ENCODE measurements around the gene SPPL2B. TPM values are rescaled to one million over a fixed set of nuclear protein-coding genes. Genes with fewer than 3 reads are reported as not detected.

The SPPL2B gene
- total RNA-seq, 1 experiment from 2014 or later, result 9.3 TPM

GRCh38 chr19:2323707-2324106 is 4.8 kb upstream of the SPPL2B start:
- no peak for DNase-seq (ENCODE audit: low spot score)

GRCh38 chr19:2324220-2324948 is 4.1 kb upstream of the SPPL2B start:
- DNase-seq (ENCODE audit: low spot score), result no peak

- no peak for DNase-seq (ENCODE audit: low spot score)
These were observed 3.0 kb upstream of the SPPL2B start for GRCh38 chr19:2325281-2326046.

- no peak for DNase-seq (ENCODE audit: low spot score)
These were observed 1.7 kb upstream of the SPPL2B start for GRCh38 chr19:2326699-2327360.

GRCh38 chr19:2327773-2328400 is 597 bp upstream of the SPPL2B start:
- DNase-seq (ENCODE audit: low spot score), result no peak

GRCh38 chr19:2329149-2329478 is 630 bp downstream of the SPPL2B start:
- DNase-seq (ENCODE audit: low spot score), result no peak

GRCh38 chr19:2329501-2329916 is 1.0 kb downstream of the SPPL2B start:
- DNase-seq (ENCODE audit: low spot score), result no peak

GRCh38 chr19:2330255-2330631 is 1.8 kb downstream of the SPPL2B start:
- no peak for DNase-seq (ENCODE audit: low spot score)

GRCh38 chr19:2330632-2331284 is 2.3 kb downstream of the SPPL2B start:
- no peak for DNase-seq (ENCODE audit: low spot score)

GRCh38 chr19:2331601-2332246 is 3.2 kb downstream of the SPPL2B start:
- no peak for DNase-seq (ENCODE audit: low spot score)

- no peak for DNase-seq (ENCODE audit: low spot score)
These were observed 4.0 kb downstream of the SPPL2B start for GRCh38 chr19:2332341-2333026.

GRCh38 chr19:2333027-2333806 is 4.7 kb downstream of the SPPL2B start:
- DNase-seq (ENCODE audit: low spot score), result no peak

GRCh38 chr19:2333807-2334211 is 5.3 kb downstream of the SPPL2B start:
- no peak for DNase-seq (ENCODE audit: low spot score)

- no peak for DNase-seq (ENCODE audit: low spot score)
These were observed 5.9 kb downstream of the SPPL2B start for GRCh38 chr19:2334426-2334825.

- no peak for DNase-seq (ENCODE audit: low spot score)
These were observed 6.7 kb downstream of the SPPL2B start for GRCh38 chr19:2334986-2335846.

- no peak for DNase-seq (ENCODE audit: low spot score)
These were observed 7.4 kb downstream of the SPPL2B start for GRCh38 chr19:2335848-2336247.

- DNase-seq (ENCODE audit: low spot score), result no peak
These were observed 8.2 kb downstream of the SPPL2B start for GRCh38 chr19:2336528-2337328.

- DNase-seq (ENCODE audit: low spot score), result no peak
These were observed 8.8 kb downstream of the SPPL2B start for GRCh38 chr19:2337329-2337707.

Data from H4 (cell line).